Endothelial cell of hepatic sinusoid (primary cell): ENCODE data around the gene CDC42EP1.
"Not testable (repeated sequence)": the region's sequence is repeated elsewhere in the genome, so short reads cannot be mapped to it uniquely, and the experiment has no call there.

ENCODE experiments used
- in situ Hi-C: cut with HindIII; loops from 2 replicates; pipeline ENCODE4 v1.10.0; 2017; ENCODE audit warnings: low sequenced_read_pairs

CDC42EP1 gene, protein sequence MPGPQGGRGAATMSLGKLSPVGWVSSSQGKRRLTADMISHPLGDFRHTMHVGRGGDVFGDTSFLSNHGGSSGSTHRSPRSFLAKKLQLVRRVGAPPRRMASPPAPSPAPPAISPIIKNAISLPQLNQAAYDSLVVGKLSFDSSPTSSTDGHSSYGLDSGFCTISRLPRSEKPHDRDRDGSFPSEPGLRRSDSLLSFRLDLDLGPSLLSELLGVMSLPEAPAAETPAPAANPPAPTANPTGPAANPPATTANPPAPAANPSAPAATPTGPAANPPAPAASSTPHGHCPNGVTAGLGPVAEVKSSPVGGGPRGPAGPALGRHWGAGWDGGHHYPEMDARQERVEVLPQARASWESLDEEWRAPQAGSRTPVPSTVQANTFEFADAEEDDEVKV

DNA sequence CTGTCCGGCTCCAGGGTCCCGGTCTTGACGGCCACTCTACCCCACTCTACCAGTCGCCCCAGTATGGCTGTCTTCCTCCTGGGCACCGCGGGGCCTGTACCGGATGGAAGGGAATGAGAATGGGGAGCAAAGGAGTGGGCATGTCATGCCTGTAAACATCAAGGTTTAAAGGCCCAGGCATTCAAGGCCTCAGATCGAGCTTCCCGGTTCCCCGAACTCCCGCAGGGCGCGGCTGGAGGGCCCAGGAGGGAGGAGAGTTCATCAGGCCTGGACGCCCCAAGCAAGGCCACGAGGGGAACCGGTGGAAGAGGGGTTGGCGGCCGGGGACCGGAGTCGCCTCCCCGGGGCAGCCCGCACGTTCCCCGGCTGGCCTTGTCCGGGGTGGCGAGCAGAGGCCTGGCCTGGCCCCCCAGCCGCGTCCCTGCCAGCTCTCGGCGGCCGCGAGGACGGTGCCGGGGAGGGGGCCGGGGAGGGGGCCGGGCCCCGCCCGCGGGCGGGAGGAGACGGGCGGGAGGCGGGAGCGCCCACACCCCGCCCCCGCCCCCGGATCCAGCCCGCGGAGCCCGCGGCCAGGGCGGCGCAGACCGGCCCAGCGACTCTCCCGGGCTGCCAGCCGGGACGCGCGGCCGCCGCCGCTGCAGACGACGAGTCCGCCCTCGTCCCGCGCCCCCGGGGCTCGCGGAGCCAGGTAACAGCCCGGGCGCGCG lies at the start of gene CDC42EP1:
Gene CDC42EP1, plus strand, starts transcription at position 580 of the 707 bp plus-strand sequence. CDS start 5,870 bp downstream, outside the sequence.
- in situ Hi-C loops = no loop called here

DNA sequence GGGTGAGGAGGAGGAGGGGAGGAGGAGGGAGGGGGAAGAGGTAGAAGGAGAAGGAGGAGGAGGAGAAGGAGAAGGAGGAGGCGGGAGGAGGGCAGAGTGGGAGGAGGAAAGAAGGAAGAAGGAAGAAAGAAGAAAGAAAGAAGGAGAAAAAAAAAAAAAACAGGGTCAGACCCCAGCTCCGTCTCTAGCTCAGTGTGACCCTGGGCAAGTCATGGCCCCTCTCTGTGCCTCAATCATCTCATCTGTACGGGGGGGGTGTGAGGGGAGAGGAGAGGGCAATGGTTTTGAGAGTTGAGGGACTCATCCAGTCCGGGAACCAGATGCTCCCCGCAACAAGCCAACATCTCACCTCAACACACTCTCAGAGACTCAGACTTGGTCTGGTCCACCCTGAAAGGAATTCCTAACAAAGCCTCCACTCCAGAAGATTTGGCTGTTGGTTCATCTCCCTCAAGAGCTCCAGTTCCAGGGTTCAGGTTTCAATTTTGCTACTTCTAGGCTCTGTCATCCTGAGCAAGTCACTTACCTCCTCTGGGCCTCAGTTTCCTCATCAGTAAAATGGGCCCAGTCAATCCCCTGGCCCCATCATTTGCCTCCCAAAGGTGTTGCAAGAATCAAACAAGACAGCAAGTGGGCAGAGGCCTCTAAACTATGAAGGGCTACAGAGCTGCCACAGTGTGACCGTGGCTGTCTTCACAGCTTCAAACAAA lies 48.7 kb upstream of the CDC42EP1 start:
- in situ Hi-C loops = no loop called here

DNA sequence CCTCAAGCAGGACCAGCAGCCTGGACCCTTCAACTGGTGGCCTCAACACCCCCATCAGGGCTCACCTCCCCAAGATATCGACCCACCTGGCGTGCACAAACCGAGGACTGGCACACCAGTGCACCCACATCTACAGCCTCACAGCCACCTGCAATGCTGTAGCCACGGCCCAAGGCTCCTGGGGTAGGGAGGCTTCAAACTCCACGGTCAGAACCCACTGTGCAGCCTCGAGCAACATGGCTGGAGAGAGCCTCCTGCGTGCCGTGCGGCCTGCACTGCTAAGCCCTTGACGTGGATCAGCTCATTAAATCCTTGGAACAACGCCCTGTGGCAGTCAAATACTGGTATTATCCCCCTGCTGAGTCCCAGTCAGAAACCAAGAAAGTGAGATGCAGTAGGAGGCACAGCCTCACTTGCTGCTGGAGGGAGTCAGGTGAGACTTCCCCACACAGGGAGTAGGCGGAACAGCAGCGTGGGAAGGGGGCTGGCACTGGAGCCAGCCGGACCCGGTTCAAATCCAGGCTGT lies 45.7 kb upstream of the CDC42EP1 start:
- in situ Hi-C loops = no loop called here

DNA sequence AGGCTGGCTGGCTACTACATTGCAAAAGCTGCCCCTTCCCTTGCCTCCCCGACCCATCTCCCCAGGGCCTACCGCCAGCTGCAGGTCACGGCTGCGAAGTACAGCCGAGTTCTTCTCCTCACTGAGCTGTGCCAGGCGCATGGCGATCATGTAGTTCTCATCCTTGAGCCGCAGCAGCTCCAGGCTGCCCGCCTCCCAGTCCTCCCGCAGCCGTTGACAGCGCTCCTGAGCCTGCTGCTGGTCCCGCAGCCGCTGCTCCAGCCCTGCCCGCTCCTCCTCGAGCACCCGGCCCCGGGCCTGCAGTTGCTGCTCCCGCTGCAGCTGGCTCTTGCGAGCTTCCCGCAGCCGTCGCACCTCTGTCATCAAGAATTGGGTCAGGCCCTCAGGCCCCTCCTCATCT lies 44.4 kb upstream of the CDC42EP1 start:
- in situ Hi-C loops = no loop called here

DNA sequence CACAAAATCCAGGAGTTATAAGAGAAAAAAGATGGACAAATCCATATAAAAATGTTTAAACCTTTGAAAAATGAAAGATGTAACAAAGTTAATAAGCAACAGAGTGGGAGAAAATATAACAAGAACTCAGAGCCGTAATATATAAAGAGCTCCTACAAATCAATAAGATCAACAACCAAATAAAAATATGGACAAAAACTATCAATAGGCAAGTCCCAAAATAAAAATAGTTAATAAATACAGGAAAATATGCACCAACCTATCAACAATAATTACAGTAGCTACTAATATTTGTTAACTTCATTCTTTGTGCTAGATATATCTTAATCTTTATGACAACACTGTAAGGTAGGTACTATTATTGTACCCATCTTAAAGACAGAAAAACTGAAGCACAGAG lies 43.8 kb upstream of the CDC42EP1 start:
- in situ Hi-C loops = no loop called here

DNA sequence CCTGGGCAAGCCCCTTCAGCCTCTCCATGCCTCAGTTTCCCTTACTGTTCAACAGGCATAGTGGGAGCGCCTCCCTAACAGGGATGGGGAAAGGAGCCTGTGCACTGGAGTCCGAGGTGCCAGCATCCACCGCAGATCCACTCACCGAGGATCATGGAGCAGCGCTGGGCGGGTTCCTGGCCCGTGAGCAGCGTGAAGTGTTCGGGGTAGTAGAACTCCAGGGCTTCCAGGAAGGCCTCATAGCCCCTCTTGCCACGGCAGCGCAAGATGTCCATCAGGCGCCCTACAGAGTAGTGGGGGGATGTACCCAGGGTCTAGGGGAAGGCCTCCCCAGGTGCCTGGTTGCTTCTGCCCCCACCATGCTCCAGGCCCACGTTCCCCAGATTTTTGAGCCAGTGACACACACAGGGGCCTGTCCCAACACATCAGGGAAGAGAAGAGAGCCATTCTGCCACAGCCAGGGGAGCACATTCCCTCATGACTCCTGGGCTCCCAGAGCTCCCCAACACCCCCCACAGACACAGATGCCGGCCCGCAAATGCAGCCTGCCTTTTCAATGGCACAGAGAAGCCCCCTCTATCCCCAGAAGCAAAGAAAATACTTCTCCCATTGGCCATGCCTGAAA lies 42.3 kb upstream of the CDC42EP1 start:
- in situ Hi-C loops = no loop called here

DNA sequence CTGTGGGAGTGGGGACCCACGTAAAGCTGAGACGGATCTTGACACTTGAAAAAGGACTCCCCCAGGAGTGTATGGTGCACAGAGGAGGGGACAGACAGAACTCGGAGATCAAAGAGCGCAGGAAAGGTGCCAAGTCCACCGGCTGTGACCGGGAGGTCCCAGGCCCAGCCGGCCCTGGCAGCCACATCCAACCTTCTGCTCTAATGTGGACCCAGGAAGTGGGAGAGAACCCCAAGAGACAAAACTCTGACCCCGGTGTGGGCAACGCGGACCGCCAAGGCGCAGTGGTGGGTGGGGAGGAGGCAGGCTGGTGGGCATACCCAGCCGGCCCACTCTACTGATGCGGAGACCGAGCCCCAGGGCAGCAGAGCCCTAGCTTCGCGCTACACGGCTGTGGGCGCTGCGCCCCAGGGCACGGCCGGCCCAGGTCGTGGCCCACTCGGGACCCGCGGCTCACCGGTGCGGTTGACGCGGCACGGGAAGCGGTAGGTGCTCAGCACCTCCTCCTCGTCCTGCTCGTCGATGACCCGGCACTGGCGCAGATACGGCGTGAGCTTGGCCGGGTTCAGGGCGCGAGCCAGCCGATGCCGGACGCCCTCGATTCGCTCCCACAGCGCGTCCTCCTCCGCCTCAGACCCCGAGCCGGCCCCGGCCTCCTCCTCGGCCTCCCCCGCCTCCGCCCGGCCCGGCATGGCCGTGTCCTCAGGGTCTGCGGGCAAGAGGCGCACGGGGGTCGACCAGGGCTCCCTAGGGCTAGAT lies 41.6 kb upstream of the CDC42EP1 start:
- in situ Hi-C loops = no loop called here

DNA sequence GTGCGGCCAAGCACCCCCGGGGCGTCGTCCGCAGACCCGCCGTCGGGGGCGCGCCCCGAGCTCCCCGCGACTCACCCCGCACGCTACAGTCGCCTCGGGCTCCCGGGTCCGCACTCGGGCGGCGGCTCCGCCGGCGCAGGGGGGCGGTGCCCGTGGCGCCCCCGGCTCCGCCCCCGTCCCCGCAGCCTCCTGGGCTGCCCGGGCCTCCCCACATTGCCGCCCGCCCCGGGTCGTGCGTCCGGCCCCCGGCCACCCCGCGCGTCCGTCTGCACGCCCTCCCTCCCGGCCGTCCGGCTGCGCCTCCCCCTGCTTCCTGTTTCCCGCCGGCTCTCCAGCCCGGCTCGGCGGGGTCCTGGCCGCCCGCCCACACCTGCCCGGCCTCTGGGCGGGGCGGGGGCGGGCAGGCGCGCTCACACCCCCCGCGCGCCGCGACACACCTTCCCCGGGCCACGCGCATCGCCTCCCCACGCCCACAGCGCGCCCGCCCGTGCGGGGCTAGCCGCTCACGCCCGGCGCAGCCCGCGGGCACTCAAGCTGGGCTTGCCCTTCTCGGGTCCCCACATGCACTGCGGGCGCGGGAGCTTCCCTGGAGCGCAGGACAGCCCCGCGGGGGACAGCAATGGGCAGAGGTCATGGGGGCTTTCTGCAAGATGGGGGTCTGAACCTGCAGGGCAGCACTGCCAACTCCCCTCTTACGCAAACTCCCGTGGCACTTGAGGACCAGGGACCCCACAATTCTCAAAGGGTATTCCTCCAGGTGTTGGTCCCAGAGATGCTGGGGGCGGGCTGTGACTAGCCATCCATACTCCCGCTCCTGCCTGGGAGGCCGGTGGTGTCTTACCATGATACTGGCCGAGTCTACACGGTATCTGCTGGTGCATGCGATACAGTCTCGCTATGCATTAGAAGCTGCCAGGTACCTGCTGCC lies 40.7 kb upstream of the CDC42EP1 start, which contains the start of gene CARD10:
Gene CARD10, minus strand, starts transcription at position 148 of the 928 bp plus-strand sequence. CDS start 215 bp downstream, outside the sequence.
- in situ Hi-C loops = no loop called here

DNA sequence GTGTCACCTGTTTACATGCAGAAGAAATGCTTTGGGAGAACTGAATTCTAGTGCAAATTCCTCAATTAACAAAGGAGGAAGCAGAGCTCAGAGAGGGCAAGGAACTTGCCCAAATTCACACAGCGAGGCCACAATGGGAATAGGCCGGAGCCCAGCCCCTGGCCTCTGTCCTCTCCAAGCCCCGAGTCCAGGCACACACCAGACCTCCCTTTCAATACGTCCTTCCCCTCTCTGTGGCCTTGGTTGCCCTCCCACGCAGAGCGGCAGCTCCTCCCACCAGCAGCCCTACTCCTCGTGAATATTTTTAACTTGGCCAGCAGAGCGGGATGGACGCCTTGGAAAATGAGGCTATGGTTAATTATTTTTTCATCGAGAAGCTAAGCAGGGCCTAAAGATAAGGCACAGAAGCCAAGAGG lies 39.5 kb upstream of the CDC42EP1 start:
- in situ Hi-C loops = no loop called here

DNA sequence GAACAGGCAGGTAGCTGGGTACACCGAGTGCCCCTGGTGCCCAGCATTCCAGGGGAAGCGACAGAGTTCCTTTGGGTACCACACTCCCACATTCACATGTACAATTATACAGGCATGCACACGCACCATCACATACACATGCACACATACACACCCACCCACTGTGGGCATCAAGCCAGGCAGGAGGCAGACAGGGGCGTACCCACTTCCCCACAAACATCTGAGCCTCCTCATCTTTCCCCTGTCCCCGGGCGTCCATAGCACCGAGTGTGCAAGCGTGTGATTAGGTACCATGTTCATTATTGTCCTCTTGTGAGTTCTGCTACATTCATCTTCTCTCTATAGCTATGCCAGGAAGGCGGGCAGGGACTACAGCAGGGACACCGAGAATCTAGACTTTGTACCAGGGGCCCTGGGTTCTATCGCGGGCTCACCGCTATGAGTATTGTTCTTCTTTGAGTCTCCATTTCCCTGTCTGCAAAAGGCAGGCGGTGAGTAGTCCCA lies 39.0 kb upstream of the CDC42EP1 start:
- in situ Hi-C loops = no loop called here

DNA sequence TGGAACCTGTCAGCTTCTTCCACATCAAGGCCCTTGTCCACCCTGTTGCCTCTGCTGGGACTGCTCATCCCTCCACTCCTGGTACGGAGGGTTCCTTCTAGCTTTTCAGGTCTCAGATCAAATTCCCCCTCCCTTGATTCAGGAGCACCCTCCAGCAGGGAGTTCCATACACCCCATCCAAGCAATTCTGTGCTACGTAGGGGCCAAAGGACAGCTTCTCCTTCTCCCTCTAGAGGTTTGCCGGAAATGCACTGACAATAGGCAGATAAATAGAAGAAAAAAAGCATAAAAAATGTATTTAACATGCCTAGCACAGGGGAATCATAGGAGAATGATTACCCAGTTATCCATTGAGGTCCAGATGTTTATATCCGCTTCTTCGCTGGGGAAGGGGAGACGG lies 37.8 kb upstream of the CDC42EP1 start:
- in situ Hi-C loops = no loop called here

DNA sequence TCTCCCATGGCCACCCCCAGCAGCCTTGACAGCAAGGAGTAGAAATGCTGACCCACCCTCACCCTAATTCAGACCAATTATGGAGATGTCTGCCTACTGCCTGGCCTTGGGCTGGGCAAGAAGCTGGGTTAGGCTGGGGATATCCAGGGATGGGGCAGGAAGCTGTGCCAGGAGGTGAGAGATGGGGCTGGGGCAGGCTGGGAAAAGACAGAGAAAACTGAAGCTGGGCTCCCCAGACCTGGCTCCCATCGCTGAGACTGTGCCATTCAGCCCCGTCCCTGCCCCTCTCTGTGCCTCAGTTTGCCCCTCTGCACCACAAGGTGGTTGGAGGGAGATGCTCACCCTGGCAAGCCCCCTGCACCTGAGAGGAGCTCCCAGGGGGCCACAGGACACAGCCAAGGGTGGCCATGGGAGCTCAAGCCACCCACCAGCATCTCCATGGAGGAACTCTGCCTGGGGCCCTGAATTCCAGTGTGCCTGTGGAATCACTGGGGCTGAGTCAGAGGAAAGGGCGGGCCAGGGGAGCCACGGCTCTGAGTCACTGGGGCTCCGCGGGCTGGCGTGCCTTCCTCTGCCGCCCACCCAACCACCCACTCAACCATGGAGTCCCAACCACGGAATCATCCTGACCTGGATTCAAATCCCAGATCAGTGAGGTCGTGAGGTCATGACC lies 35.1 kb upstream of the CDC42EP1 start:
- in situ Hi-C loops = no loop called here

DNA sequence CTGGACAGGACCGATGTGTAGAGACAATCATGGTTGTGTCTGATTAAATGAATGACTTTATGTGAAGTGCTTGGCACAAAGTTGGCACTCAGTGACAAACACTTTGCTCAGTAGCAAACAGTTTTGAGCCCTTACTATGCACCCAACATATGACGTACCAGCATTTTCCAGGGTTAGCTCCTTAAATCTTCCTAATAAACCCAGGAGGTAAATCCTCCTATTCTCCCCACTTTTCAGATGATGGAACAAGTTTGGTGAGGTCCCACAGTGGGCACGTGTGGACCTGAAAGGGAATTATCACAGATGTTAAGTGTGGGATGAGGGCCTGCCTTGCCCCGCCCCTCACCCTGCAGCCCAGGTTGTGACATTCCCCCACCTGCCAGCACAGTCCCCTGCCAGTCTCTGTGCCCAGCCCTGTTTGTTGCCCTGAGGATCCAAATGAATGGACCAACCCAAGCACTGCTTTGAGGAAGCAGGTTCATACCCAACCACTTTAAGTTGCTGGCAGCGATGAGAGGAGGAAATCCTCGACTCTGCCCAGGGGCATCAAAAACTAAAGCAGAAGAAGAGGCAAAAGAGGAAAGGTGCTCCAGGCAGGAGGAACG lies 34.4 kb upstream of the CDC42EP1 start:
- in situ Hi-C loops = no loop called here

DNA sequence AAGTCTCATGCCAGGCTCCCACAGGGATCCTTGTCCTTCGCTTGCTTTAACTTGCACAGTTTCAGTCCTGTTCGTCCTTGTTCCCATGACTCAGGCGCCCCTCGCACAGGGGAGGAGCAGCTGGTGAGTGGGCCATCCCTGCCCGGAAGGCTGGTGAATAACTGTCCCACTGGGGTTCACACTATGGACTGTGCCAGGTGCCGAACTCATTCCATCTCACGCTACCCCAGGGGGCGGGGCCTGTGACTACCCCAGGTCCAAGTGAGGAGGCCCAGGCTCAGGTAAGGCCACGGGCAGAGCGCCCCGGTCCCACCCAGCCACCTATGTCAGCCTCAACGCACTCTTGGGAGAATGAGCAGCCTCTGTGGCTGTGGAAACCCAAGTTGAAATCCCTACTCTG lies 33.9 kb upstream of the CDC42EP1 start:
- in situ Hi-C loops = no loop called here

DNA sequence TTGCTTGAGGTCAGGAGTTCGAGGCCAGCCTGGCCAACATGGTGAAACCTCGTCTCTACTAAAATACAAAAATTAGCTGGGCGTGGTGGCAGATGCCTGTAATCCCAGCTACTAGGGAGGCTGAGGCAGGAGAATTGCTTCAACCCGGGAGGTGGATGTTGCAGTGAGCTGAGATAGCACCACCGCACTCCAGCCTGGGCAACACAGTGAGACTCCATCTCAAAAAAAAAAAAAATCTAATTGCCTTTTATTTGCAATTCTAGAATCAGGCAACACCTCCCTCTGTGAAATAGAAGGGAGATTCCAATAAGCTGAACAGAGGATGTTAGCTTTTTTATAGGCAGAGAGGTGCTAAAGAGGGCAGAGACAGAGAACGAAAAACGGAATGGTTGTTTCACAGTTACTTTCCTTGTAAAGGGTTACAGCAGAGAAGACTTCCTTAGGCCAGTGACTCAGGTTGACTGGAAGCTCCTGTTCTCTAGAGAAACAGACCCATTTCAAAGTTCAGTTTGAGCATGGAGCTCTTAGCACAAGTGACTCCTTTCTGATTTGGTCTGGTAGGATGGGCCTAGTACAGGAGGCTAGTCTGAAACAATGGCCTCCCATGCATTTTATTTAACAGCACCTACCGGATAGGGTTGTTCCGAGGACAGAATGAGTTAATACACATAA lies 33.1 kb upstream of the CDC42EP1 start:
- in situ Hi-C loops = not testable (repeated sequence)

DNA sequence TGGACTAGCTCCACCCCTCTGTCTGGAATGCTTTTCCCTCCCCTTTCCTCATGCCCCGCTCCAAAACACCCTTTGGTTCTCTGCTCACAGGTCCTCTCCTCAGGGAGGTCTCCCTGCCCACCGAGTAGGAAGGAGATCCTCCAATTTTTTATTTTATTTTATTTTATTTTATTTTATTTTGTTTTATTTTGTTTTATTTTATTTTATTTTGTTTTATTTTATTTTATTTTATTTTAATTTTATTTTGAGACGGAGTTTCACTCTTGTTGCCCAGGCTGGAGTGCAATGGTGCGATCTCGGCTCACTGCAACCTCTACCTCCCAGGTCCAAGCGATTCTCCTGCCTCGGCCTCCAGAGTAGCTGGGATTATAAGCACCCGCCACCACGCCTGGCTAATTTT lies 32.3 kb upstream of the CDC42EP1 start:
- in situ Hi-C loops = not testable (repeated sequence)

DNA sequence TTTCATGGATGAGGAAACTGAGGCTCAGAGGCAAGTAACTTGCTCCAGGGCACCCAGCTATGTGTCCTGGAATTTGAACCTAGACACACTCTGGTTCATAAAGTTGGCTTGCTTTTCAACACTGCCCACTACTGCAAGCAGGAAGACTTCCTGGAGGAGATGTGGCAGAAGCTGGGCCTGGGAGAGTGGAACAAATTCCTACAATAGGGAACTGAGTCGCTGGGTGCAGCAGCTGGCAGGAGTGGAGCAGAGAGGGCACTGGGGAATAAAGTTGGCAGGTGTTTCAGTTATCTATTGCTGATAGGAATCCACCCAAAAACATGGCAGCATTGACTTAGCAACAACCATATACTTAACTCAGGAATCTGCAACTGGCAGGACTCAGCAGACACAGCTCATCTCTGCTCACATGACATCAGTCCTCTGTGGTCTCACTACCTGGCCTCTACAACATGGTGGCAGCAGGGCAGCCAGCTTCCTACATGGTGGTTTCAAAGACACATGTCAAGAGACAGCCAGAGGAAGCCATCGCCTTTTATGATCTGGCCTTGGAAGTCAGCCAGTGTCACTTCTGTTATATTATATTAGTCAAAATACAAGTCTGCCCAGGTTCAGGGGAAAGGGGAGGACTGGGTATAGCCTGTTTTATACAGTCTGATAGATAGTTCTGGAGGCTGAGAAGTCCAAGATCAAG lies 30.5 kb upstream of the CDC42EP1 start:
- in situ Hi-C loops = no loop called here
